GM18868 (cell line): Measurements from ENCODE around the gene PCDHGA12.
A peak's percentile ranks its signal among the peaks of the same experiment; 100 is the strongest.
"Not testable (repeated sequence)": the region's sequence is repeated elsewhere in the genome, so short reads cannot be mapped to it uniquely, and the experiment has no call there.

Experiments
- ATAC-seq: cut with Tn5 transposase; IDR thresholded peaks from one replicate; pipeline ENCODE4 v1.9.1; 2021; ENCODE audit warnings: mild to moderate bottlenecking, moderate library complexity; ENCODE audit not compliant: unreplicated experiment

PCDHGA12 gene

DNA sequence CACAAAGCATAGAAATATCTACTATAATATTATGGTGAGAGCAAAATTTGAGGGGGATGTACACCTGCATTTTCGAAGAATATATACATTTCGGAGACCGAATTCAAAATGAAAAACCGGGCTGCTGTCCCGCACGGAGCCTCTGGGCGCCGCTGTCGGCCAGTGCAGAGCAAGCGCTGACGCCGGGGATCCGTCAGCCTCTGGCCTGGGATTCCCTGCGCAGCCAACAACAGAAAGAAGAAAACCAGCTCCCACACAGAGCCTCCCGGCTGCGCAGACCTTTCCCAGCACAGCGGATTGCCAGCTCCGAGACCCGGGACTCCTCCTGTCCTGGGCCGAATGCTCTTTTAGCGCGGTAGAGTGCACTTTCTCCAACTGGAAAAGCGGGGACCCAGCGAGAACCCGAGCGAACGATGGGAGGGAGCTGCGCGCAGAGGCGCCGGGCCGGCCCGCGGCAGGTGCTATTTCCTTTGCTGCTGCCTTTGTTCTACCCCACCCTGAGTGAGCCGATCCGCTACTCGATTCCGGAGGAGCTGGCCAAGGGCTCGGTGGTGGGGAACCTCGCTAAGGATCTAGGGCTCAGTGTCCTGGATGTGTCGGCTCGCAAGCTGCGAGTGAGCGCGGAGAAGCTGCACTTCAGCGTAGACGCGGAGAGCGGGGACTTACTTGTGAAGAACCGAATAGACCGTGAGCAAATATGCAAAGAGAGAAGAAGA, 22.4 kb upstream of the PCDHGA12 start, which contains the start of gene PCDHGB6:
TSS of gene PCDHGB6 (plus strand) at position 232 of the 716 bp plus-strand sequence. CDS start at position 414, 182 bp downstream.
- peak; percentile 82 for ATAC-seq

DNA sequence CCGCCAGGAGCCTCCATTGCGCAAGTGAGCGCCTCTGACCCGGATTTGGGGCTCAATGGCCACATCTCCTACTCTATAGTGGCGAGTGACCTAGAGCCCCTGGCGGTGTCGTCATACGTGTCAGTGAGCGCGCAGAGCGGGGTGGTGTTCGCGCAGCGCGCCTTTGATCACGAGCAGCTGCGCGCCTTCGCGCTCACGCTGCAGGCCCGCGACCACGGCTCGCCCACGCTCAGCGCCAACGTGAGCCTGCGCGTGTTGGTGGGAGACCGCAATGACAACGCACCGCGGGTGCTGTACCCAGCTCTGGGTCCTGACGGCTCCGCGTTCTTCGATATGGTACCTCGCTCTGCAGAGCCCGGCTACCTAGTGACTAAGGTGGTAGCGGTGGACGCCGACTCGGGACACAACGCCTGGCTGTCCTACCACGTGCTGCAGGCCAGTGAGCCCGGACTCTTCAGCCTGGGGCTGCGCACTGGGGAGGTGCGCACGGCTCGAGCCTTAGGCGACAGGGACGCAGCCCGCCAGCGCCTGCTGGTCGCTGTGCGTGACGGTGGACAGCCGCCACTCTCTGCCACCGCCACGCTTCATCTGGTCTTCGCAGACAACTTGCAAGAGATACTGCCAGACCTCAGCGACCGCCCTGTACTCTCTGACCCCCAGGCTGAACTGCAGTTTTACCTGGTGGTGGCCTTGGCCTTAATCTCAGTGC, 20.6 kb upstream of the PCDHGA12 start:
- ATAC-seq = no peak

- ATAC-seq = no peak
Measured at GRCh38 chr5:141411575-141411974, 18.7 kb upstream of the PCDHGA12 start.

GRCh38 chr5:141412854-141413539, 17.3 kb upstream of the PCDHGA12 start, which contains the start of gene PCDHGA10:
TSS of gene PCDHGA10 (plus strand) at chr5:141412987. CDS start at chr5:141413176, 189 bp downstream.
- ATAC-seq = peak; percentile 73

- no peak for ATAC-seq
Measured at GRCh38 chr5:141413540-141414069, 16.7 kb upstream of the PCDHGA12 start.

DNA sequence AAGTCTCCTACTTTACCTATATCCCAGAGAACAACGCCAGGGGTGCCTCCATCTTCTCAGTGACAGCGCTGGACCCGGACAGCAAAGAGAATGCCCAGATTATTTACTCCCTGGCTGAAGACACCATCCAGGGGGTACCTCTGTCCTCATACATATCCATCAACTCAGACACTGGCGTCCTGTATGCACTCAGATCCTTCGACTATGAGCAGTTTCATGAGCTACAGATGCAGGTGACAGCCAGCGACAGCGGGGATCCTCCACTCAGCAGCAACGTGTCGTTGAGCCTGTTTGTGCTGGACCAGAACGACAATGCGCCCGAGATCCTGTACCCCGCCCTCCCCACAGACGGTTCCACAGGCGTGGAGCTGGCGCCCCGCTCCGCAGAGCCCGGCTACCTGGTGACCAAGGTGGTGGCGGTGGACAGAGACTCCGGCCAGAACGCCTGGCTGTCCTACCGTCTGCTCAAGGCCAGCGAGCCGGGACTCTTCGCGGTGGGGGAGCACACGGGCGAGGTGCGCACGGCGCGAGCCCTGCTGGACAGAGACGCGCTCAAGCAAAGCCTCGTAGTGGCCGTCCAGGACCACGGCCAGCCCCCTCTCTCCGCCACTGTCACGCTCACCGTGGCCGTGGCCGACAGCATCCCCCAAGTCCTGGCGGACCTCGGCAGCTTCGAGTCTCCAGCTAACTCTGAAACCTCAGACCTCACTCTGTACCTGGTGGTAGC, 15.6 kb upstream of the PCDHGA12 start:
- ATAC-seq = not testable (repeated sequence)

GRCh38 chr5:141415275-141415618, 15.1 kb upstream of the PCDHGA12 start:
- not testable (repeated sequence) for ATAC-seq

DNA sequence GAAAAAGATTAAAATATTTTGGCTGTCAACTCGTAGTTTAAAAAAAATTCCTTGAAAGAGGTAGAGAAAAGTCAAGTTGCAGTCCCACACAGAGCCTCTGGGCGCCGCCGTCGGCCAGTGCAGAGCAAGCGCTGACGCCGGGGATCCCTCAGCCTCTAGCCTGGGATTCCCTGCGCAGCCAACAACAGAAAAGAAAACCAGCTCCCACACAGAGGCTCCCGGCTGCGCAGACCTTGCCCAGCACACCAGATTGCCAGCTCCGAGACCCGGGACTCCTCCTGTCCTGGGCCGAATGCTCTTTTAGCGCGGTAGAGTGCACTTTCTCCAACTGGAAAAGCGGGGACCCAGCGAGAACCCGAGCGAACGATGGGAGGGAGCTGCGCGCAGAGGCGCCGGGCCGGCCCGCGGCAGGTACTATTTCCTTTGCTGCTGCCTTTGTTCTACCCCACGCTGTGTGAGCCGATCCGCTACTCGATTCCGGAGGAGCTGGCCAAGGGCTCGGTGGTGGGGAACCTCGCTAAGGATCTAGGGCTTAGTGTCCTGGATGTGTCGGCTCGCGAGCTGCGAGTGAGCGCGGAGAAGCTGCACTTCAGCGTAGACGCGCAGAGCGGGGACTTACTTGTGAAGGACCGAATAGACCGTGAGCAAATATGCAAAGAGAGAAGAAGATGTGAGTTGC, 12.7 kb upstream of the PCDHGA12 start, which contains the start of gene PCDHGB7:
TSS of gene PCDHGB7 (plus strand) at position 184 of the 679 bp plus-strand sequence. CDS start at position 367, 183 bp downstream.
- ATAC-seq = peak; percentile 69

DNA sequence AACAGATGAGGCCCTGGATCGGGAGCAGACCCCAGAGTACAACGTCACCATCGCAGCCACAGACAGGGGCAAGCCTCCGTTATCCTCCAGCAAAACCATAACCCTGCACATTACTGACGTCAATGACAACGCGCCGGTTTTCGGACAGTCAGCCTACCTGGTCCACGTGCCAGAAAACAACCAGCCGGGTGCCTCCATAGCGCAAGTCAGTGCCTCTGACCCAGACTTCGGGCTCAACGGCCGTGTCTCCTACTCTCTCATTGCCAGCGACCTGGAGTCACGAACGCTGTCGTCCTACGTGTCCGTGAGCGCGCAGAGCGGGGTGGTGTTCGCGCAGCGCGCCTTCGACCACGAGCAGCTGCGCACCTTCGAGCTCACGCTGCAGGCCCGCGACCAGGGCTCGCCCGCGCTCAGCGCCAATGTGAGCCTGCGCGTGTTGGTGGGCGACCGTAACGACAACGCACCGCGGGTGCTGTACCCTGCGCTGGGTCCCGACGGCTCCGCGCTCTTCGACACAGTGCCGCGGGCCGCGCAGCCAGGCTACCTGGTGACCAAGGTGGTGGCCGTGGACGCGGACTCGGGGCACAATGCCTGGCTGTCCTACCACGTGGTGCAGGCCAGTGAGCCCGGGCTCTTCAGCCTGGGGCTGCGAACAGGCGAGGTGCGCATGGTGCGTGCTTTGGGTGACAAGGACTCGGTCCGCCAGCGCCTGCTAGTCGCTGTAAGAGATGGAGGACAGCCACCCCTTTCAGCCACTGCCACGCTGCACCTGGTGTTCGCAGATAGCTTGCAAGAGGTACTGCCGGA, 11.0 kb upstream of the PCDHGA12 start:
- ATAC-seq = no peak

DNA sequence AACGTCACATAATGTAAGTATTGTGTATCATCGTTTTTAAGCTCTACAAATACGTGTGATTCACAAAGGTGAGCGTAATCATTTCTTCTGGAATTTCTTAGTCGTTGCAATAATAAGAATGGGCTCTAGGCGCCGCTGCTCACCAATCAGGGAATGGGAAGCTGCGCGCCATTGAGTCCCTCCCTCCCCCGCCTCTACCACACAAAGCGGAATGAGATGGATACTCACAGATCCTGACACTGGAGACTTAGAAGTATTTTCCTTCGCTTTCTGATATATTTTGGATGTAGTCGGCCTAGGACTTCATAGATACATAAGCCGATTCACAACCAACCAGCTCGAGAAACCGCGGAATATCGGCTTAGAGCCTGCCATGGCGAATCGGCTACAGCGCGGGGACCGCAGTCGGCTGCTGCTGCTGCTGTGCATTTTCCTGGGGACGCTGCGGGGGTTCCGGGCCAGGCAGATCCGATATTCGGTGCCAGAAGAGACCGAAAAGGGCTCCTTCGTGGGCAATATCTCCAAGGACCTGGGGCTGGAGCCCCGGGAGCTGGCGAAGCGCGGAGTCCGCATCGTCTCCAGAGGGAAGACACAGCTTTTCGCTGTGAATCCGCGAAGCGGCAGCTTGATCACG, 9.3 kb upstream of the PCDHGA12 start, which contains the start of gene PCDHGA11:
TSS of gene PCDHGA11 (plus strand) at position 197 of the 634 bp plus-strand sequence. CDS start at position 374, 177 bp downstream.
- peak; percentile 65 for ATAC-seq

GRCh38 chr5:141421489-141421855, 8.8 kb upstream of the PCDHGA12 start:
- no peak for ATAC-seq

DNA sequence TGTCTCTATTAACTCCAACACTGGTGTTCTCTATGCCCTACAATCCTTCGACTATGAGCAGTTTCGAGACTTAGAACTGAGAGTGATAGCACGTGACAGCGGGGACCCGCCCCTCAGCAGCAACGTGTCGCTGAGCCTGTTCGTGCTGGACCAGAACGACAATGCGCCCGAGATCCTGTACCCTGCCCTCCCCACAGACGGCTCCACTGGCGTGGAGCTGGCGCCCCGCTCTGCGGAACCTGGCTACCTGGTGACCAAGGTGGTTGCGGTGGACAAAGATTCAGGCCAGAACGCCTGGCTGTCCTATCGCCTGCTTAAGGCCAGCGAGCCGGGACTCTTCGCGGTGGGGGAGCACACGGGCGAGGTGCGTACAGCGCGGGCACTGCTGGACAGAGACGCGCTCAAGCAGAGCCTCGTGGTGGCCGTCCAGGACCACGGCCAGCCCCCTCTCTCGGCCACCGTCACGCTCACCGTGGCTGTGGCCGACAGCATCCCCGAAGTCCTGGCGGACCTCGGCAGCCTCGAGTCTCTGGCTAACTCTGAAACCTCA, 7.5 kb upstream of the PCDHGA12 start:
- no peak for ATAC-seq

DNA sequence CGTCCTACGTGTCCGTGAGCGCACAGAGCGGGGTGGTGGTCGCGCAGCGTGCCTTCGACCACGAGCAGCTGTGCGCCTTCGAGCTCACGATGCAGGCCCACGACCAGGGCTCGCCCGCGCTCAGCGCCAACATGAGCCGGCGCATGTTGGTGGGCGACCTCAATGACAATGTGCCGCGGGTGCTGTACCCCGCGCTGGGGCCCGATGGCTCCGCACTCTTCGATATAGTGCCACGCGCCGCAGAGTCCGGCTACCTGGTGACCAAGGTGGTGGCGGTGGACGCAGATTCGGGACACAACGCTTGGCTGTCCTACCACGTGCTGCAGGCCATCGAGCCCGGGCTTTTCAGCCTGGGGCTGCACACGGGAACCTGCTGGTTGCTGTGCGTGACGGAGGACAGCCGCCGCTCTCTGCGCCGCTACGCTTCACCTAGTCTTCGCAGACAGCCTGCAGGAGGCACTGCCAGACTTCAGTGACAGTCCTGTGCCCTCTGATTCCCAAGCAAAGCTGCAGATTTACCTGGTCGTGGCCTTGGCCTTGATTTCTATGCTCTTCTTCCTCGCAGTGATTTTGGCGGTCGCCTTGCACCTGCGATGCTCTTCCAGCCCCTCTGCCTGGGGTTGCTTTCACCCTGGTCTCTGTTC, 2.4 kb upstream of the PCDHGA12 start:
- no peak for ATAC-seq

GRCh38 chr5:141431286-141431685, 979 bp downstream of the PCDHGA12 start:
- peak; percentile 56 for ATAC-seq

GRCh38 chr5:141432308-141432707, 2.0 kb downstream of the PCDHGA12 start:
- not testable (repeated sequence) for ATAC-seq

- ATAC-seq = not testable (repeated sequence)
Measured at GRCh38 chr5:141432726-141433125, 2.4 kb downstream of the PCDHGA12 start.

DNA sequence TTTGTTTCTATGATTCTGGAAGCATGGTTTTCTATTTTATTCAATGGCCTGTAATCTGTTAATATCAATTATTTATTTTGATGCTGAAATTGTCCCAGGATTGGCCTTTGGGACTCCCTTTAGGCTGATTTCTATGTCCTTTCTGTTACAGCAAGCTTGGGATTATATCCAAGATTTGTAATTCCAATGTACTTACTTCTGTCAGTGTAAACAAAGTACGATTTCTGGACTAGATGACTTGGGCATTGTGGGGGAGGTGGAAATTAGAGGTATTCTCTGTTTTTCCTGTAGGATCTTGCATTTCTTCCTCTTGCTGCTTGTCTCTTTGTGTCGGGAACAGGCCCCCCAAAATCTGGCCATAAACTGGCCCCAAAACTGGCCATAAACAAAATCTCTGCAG, 3.7 kb downstream of the PCDHGA12 start:
- no peak for ATAC-seq

GRCh38 chr5:141437221-141437620, 6.9 kb downstream of the PCDHGA12 start:
- ATAC-seq = no peak
